Ascending aorta (tissue), 2 donors: ENCODE measurements around the gene ITGA7. TPM values are rescaled to one million over a fixed set of nuclear protein-coding genes. Genes with fewer than 3 reads are reported as not detected.

ENCODE experiments used
- DNase-seq, 2 donors: peaks; one replicate each; pipeline ENCODE4 v3.0.0-alpha.2; 2019; ENCODE audit warnings: low spot score in 2 of 2
- H3K27ac ChIP-seq, 2 donors: fragments of 200-600 bp; sonication (generic); one replicate each; pipeline ENCODE4 v1.5.1; 2016 to 2017; ENCODE audit warnings: mild to moderate bottlenecking in 1 of 2
- H3K27me3 ChIP-seq: fragments of 200-600 bp; sonication (generic); one replicate; pipeline ENCODE4 v1.5.1; 2017
- H3K36me3 ChIP-seq, 2 donors: fragments of 200-600 bp; sonication (generic); one replicate each; pipeline ENCODE4 v1.5.1; 2016
- H3K4me1 ChIP-seq, 2 donors: fragments of 200-600 bp; sonication (generic); one replicate each; pipeline ENCODE4 v1.5.1; 2016 to 2017; ENCODE audit warnings: mild to moderate bottlenecking in 1 of 2
- H3K4me3 ChIP-seq, 2 donors: fragments of 200-600 bp; sonication (generic); one replicate each; pipeline ENCODE4 v1.5.1; 2016 to 2017; ENCODE audit warnings: mild to moderate bottlenecking in 1 of 2
- H3K9me3 ChIP-seq, 2 donors: fragments of 200-600 bp; sonication (generic); one replicate each; pipeline ENCODE4 v1.5.1; 2016
- intact Hi-C: fragments of 100-400 bp; cut with DNase I; formaldehyde crosslinking; loops from one replicate; pipeline ENCODE4 v1.15.1; 2023
- total RNA-seq: library from RNA; depleted of rRNA; stranded (reverse); fragments of >200 nt; gene quantifications from one replicate; pipeline ENCODE4 v1.1.0, GENCODE V29; 2016
- TF ChIP-seq, protein P1 (sequence below), 3 experiments: fragments of 200-600 bp in 2 of 3; fragments of 450-650 bp in 1 of 3; sonication (generic) in 2 of 3; IDR thresholded peaks; one replicate each; pipeline ENCODE4 v1.5.1; 2016 to 2019; ENCODE audit warnings: antibody characterized with exemption in 3 of 3, mild to moderate bottlenecking in 1 of 3, moderate library complexity in 1 of 3

The ITGA7 gene, protein sequence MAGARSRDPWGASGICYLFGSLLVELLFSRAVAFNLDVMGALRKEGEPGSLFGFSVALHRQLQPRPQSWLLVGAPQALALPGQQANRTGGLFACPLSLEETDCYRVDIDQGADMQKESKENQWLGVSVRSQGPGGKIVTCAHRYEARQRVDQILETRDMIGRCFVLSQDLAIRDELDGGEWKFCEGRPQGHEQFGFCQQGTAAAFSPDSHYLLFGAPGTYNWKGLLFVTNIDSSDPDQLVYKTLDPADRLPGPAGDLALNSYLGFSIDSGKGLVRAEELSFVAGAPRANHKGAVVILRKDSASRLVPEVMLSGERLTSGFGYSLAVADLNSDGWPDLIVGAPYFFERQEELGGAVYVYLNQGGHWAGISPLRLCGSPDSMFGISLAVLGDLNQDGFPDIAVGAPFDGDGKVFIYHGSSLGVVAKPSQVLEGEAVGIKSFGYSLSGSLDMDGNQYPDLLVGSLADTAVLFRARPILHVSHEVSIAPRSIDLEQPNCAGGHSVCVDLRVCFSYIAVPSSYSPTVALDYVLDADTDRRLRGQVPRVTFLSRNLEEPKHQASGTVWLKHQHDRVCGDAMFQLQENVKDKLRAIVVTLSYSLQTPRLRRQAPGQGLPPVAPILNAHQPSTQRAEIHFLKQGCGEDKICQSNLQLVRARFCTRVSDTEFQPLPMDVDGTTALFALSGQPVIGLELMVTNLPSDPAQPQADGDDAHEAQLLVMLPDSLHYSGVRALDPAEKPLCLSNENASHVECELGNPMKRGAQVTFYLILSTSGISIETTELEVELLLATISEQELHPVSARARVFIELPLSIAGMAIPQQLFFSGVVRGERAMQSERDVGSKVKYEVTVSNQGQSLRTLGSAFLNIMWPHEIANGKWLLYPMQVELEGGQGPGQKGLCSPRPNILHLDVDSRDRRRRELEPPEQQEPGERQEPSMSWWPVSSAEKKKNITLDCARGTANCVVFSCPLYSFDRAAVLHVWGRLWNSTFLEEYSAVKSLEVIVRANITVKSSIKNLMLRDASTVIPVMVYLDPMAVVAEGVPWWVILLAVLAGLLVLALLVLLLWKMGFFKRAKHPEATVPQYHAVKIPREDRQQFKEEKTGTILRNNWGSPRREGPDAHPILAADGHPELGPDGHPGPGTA
- 246 TPM for total RNA-seq

DNA sequence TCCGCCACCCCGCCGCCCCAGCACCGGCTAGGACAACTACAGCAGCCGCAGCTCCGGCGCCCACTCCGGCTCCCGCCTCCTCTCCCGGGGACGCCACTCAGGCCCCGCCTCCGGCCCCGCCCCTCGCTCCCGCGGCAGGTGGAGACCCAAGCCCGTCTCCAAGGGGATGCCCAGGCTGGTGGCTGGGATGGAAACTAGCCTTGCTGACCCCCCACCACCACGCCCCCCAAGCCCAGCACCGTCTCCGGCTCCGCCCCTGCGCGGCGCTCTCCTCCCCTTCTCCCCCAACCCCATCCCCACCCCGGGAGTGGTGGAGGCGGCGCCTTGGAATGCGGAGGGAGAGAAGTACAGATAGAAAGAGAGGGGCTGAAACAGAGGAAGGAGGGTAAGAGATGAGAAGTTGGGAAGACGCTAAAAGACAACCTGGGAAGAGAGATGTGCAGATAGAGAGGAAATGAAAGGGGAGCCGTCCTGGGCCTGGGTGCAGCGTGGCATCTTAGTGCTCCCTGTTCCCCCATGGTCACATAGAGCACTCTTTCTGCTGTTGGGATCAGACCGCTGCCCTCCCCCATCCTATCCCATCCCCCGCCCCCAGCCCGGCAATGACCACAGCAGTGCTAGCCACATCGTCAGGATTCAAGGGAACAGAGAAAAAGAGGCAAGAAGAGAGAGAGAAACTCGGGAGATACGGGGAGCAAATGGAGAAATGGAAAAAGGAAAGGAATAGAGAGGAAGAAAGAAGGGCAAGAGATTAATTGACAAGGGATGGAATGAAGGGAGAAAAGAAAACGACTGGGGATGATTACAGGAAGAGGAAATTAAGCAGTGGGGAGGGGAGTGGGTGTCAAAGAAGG, at the start of gene ITGA7:
ITGA7 (minus strand) TSS at position 64 of the 854 bp plus-strand sequence. CDS start 222 bp downstream, outside the sequence.
- H3K27ac ChIP-seq, result peak within 1 kb of the TSS; percentile 92 to 95
- no peaks in the 10 kb centered on the region for H3K36me3 ChIP-seq
- no peaks in the 10 kb centered on the region for H3K27me3 ChIP-seq
- H3K4me3 ChIP-seq, result peak within 1 kb of the TSS; percentile 70 to 85
- intact Hi-C loops, result loop anchor here (1.0 kb wide), 1 partner anchor 8 kb away; the partner anchor contains the start of gene BLOC1S1
- TF ChIP-seq, protein P1, sequence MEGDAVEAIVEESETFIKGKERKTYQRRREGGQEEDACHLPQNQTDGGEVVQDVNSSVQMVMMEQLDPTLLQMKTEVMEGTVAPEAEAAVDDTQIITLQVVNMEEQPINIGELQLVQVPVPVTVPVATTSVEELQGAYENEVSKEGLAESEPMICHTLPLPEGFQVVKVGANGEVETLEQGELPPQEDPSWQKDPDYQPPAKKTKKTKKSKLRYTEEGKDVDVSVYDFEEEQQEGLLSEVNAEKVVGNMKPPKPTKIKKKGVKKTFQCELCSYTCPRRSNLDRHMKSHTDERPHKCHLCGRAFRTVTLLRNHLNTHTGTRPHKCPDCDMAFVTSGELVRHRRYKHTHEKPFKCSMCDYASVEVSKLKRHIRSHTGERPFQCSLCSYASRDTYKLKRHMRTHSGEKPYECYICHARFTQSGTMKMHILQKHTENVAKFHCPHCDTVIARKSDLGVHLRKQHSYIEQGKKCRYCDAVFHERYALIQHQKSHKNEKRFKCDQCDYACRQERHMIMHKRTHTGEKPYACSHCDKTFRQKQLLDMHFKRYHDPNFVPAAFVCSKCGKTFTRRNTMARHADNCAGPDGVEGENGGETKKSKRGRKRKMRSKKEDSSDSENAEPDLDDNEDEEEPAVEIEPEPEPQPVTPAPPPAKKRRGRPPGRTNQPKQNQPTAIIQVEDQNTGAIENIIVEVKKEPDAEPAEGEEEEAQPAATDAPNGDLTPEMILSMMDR (IDR thresholded peaks at IDR 0.05), result no peak
- peak; percentile 72 to 93 for DNase-seq
- H3K4me1 ChIP-seq, result peaks cover 5 to 54% of the 10 kb centered on the region in 2 donors
- H3K9me3 ChIP-seq, result no peaks in the 10 kb centered on the region

DNA sequence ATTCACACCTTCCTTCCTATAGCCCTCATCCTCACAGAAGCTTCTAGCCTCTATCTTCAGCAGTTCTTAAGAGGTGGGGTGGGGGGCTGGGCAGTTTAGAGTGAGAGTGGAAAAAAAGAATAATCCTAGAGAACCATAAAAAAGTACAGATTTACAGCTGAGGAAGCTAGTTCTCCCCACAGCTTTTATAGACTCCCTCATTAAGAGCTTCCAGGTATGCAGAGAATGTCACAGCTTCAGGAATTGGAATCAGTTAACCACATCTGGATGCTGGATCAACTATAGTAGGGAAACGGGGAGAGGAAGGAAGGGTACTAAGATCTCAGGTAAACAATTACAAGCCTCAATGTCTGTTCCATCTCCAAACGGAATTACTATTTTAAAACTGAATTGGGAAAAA, 47.5 kb upstream of the ITGA7 start:
- H3K27ac ChIP-seq, result no peak overlapping the region
- intact Hi-C loops, result no loop called here
- TF ChIP-seq, protein P1 (IDR thresholded peaks at IDR 0.05), result no peak
- H3K4me3 ChIP-seq, result no peak overlapping the region
- H3K9me3 ChIP-seq, result no peaks in the 10 kb centered on the region
- H3K4me1 ChIP-seq, result no peaks in the 10 kb centered on the region
- H3K36me3 ChIP-seq, result peaks cover 68 to 87% of the 10 kb centered on the region in 2 donors
- no peak for DNase-seq
- H3K27me3 ChIP-seq, result no peaks in the 10 kb centered on the region

DNA sequence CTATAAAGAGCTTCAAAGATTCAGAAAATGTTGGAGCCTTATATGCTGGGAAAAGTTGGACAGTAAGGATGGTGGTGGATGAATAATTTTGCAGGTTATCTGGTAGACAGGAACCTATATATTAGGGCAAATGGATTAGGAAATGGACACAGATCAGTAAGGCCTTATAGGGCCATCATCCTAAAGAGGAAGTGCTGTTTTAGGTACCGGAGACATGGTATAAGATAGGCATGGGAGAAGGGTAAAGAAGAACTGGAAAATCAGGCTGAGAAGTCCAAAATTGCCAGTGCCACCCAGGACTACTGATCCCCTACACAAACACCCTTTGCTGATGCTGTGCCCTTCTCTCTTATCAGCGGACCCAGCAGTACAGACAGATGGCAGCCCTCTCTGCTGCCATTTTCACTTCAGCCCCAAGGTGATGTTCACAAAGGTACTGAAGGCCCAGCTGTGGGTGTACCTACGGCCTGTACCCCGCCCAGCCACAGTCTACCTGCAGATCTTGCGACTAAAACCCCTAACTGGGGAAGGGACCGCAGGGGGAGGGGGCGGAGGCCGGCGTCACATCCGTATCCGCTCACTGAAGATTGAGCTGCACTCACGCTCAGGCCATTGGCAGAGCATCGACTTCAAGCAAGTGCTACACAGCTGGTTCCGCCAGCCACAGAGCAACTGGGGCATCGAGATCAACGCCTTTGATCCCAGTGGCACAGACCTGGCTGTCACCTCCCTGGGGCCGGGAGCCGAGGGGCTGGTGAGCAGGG, 40.7 kb upstream of the ITGA7 start:
- TF ChIP-seq, protein P1 (IDR thresholded peaks at IDR 0.05), result no peak
- H3K27ac ChIP-seq, result no peak overlapping the region
- no peaks in the 10 kb centered on the region for H3K27me3 ChIP-seq
- no peak overlapping the region for H3K4me3 ChIP-seq
- H3K36me3 ChIP-seq, result peaks cover 24 to 27% of the 10 kb centered on the region in 2 donors
- DNase-seq, result no peak
- no peaks in the 10 kb centered on the region for H3K9me3 ChIP-seq
- H3K4me1 ChIP-seq, result peaks cover 13 to 17% of the 10 kb centered on the region in 2 donors
- intact Hi-C loops, result no loop called here

DNA sequence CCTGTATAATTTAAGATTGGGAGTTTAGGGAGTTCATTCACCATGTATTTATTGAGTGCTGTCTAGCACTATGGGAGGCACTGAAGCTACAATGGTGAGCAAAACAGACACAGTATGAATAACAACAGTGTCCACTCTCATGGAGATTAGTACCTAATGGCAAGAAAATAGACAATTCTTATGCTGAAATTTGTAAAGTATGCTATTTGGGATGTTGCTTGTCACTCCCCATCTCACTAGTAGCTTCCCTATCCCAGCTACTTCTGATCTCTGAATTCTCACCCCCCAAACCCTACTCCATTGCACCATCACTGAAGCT, 39.2 kb upstream of the ITGA7 start:
- intact Hi-C loops, result no loop called here
- H3K27ac ChIP-seq, result peak overlapping the region in 1 of 2 donors; percentile 63
- peaks cover 10 to 13% of the 10 kb centered on the region in 2 donors for H3K36me3 ChIP-seq

More for the DNA sequence above, 39.2 kb upstream of the ITGA7 start:
- DNase-seq, result no peak
- Histone ChIP-seq H3K9me3 (no peaks in the 10 kb centered on the region), H3K27me3 (no peaks in the 10 kb centered on the region), H3K4me3 (no peak overlapping the region), H3K4me1 (peaks cover 13 to 21% of the 10 kb centered on the region in 2 donors)
- TF ChIP-seq, protein P1 (IDR thresholded peaks at IDR 0.05), result no peak
